Activated T-cell treated with anti-CD3 and anti-CD28 coated beads, Interleukin-2, amount 50 U/mL, for 72 hours (primary cell): ENCODE measurements around the gene FGF22. TPM values are rescaled to one million over a fixed set of nuclear protein-coding genes. Genes with fewer than 3 reads are reported as not detected.
A peak's percentile ranks its signal among the peaks of the same experiment; 100 is the strongest.

ENCODE experiments used
- ATAC-seq, 2 donors: fragments of 150-1000 bp; cut with Tn5 transposase; replicated peaks in 1 of 2; 2 replicates each; pipeline ENCODE4 v1.10.0; 2021; ENCODE audit warnings: moderate library complexity in 2 of 2, mild to moderate bottlenecking in 1 of 2
- DNase-seq, 2 donors: peaks; one replicate each; pipeline ENCODE4 v3.0.0; 2021 to 2022; ENCODE audit warnings: mixed read lengths in 1 of 2
- H3K27ac Mint-ChIP-seq: one replicate; pipeline ENCODE4 v1.8.0; 2022; ENCODE audit warnings: mild to moderate bottlenecking, moderate library complexity, mixed read lengths
- H3K27me3 Mint-ChIP-seq: one replicate; pipeline ENCODE4 v1.8.0; 2022; ENCODE audit warnings: low read depth, mixed read lengths
- H3K36me3 Mint-ChIP-seq, 2 donors: one replicate each; pipeline ENCODE4 v1.8.0; 2022; ENCODE audit warnings: mixed read lengths in 2 of 2, mild to moderate bottlenecking in 1 of 2; ENCODE audit not compliant: insufficient read depth in 2 of 2
- H3K4me1 Mint-ChIP-seq: one replicate; pipeline ENCODE4 v1.8.0; 2022; ENCODE audit warnings: low read depth, mixed read lengths
- H3K4me3 Mint-ChIP-seq, 2 donors: one replicate each; pipeline ENCODE4 v1.8.0; 2022; ENCODE audit warnings: mild to moderate bottlenecking in 2 of 2, mixed read lengths in 2 of 2, moderate library complexity in 2 of 2
- H3K9me3 Mint-ChIP-seq, 2 donors: one replicate each; pipeline ENCODE4 v1.8.0; 2022; ENCODE audit warnings: mixed read lengths in 2 of 2
- total RNA-seq, 2 donors: library from RNA; stranded (reverse); gene quantifications; one replicate each; pipeline ENCODE4 v1.2.3, GENCODE V29; 2022

FGF22 gene
- total RNA-seq, 2 donors from 2014 or later, result not detected

DNA sequence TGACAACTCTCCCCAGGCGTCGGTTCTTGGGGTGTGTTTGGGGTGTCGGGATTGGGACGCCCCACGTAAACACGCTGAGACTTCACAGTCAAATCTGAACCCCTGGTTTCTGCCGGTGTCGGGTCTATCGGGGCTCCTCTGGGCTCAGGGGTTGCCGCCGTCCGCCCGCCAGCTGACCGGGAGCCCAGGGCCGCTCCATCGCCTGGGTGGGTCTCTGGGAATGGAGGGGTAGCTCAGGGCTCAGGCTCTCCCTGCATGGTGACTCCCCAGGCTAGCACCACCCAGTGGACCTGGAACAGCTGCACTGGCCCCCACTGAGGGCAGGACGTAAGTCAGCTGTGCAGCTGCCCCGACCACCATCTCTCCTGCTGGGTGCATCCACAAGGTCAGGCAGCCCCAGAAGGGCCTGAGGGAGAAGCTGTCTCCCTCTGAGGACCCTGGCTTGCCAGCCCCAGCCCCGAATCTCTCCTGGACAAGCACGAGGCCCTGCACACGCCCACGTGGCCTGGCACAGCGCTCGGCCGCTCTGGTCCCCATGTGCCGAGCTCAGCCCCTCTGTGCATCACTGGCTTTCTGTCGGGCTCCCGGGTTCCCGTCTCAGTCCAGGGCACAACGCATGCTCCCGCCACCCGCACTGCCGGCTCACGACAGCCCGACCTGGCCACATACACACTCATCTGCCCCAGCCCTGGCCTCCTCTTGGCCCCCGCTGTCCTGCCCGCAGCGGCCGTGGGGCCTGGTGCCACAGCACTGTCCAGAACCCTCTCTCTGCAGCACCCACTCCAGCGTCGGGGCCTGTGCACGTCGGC is 17.3 kb downstream of the FGF22 start:
- Mint-ChIP-seq H3K9me3 (no peaks in the 10 kb centered on the region), H3K4me1 (peaks cover 47% of the 10 kb centered on the region), H3K36me3 (peaks cover 0 to 12% of the 10 kb centered on the region in 2 donors), H3K4me3 (no peak overlapping the region), H3K27ac (no peak overlapping the region), H3K27me3 (no peaks in the 10 kb centered on the region)
- DNase-seq, result no peak
- ATAC-seq, result no peak

DNA sequence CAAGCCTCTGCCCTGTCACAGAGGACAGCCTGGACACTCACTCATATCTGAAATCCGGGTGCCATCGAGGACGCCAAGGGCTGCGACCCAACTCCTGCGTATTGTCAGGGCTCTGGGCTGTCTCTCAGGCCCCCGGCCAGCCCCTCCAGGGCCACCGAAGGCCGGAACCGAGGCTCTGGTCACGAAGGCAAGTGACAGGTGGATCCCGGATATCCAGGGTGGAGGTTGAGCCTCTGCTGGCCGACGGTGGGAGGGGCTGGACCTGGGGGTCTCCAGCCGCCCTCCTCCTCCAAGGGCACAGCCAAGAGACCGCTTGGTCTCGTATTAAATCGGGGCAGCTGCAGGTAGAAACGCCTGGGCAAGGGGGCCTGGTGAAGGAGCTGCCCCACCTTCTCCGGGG is 17.9 kb downstream of the FGF22 start:
- peaks cover 47% of the 10 kb centered on the region for H3K4me1 Mint-ChIP-seq
- no peaks in the 10 kb centered on the region for H3K9me3 Mint-ChIP-seq
- no peak overlapping the region for H3K4me3 Mint-ChIP-seq
- no peaks in the 10 kb centered on the region for H3K27me3 Mint-ChIP-seq
- ATAC-seq (no peak), DNase-seq (no peak)
- peaks cover 0 to 14% of the 10 kb centered on the region in 2 donors for H3K36me3 Mint-ChIP-seq
- no peak overlapping the region for H3K27ac Mint-ChIP-seq

- ATAC-seq (no peak), DNase-seq (no peak)
- Mint-ChIP-seq H3K27ac (no peak overlapping the region), H3K4me3 (peak overlapping the region in 1 of 2 donors; percentile 36), H3K27me3 (no peaks in the 10 kb centered on the region), H3K4me1 (peaks cover 47% of the 10 kb centered on the region), H3K36me3 (peaks cover 0 to 12% of the 10 kb centered on the region in 2 donors), H3K9me3 (no peaks in the 10 kb centered on the region)
Measured at GRCh38 chr19:658059-658839, 18.6 kb downstream of the FGF22 start.

- Mint-ChIP-seq H3K36me3 (peaks cover 0 to 12% of the 10 kb centered on the region in 2 donors), H3K27me3 (no peaks in the 10 kb centered on the region), H3K4me3 (peak overlapping the region; percentile 97 to 98), H3K27ac (peak overlapping the region; percentile 89), H3K9me3 (no peaks in the 10 kb centered on the region), H3K4me1 (peaks cover 56% of the 10 kb centered on the region)
- DNase-seq (no peak), ATAC-seq (peak in 1 of 2 donors; percentile 8)
Measured at GRCh38 chr19:658916-659839, 19.5 kb downstream of the FGF22 start.

GRCh38 chr19:660793-661426 is 21.2 kb downstream of the FGF22 start:
- H3K27ac Mint-ChIP-seq, result peak overlapping the region; percentile 94
- H3K36me3 Mint-ChIP-seq, result peaks cover 0 to 10% of the 10 kb centered on the region in 2 donors
- no peaks in the 10 kb centered on the region for H3K27me3 Mint-ChIP-seq
- H3K9me3 Mint-ChIP-seq, result no peaks in the 10 kb centered on the region
- peaks cover 55% of the 10 kb centered on the region for H3K4me1 Mint-ChIP-seq
- DNase-seq (peak in 1 of 2 donors; percentile 15), ATAC-seq (peak in 1 of 2 donors; percentile 1)
- H3K4me3 Mint-ChIP-seq, result peak overlapping the region; percentile 97 to 98

DNA sequence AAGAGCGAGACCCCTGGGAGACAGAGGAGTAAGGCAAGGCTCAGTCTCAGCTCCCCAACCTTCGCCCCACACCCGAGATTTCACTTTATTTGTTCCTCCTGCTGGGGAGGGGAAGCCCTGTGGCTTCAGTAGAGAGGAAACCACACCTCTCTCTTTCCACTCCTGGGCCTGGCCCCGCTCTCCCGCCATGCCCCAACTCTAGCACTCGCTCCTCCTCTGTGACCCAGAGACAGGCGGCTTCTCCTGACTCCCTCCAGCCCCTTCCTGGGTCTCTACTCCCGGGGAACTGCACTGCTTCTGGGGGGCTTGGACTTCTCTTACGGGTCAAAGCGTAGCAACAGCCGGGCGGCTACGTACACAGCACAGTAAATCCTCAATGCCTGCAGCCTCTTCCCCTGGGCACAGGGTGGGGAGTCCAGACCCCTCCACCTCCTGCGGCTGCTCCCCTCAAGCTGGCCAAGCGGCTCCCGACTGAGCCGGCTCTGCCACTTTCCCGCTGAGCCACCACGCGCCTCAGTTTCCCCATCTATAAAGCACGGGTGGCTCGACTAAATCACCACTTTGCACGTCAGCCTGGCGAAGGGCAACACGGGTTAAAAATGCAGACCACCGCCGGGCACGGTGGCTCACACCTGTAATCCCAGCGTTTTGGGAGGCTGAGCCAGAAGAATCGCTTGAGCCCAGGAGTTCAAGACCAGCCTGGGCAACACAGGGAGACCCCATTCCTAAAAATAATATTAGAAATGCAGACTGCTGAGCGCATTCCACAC is 21.9 kb downstream of the FGF22 start:
- H3K27me3 Mint-ChIP-seq, result no peaks in the 10 kb centered on the region

GRCh38 chr19:662207-662961 is 22.7 kb downstream of the FGF22 start:
- ATAC-seq, result peak; percentile 36 to 41

More for the DNA sequence above, 21.9 kb downstream of the FGF22 start:
- H3K36me3 Mint-ChIP-seq, result peaks cover 0 to 8% of the 10 kb centered on the region in 2 donors
- no peaks in the 10 kb centered on the region for H3K9me3 Mint-ChIP-seq
- DNase-seq (peak; percentile 60 to 72), ATAC-seq (peak; percentile 43 to 54)
- H3K27ac Mint-ChIP-seq, result peak overlapping the region; percentile 94
- H3K4me3 Mint-ChIP-seq, result peak overlapping the region; percentile 97 to 98
- H3K4me1 Mint-ChIP-seq, result peaks cover 48% of the 10 kb centered on the region

DNA sequence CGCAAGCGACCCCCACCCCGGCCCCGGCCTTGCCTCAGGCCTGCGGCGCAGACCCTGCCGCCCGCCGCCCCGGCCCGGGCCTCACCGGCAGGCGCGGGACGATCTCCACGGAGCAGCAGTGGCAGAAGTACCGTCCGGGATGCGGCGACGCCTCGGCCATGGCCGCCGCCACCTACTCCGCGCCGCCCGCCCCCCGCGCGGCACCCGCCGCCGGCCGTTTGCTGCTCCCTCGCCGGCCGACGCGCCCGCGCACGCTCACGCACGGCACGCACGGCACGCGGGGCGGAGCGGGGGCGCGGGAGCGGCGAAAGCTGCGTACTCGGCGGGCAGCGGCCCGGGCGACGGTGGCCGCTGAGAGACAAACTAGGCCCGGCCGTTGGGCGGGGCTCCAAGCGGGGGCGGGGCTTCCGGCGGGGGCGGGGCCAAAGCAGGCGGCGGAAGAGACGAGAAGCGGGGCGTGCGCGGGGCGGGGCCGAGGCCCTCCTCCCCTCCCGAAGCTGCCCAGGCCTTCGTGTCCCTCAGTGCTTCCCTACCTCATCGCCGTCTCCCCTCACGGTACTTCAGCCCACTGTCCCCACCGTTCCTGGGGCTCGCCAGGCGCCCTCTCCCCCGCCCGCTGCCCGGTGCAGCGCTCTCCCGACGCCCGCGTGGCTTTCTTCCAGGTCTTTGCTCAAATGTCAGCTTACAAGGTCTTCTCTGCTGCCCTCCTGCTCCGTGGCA is 23.4 kb downstream of the FGF22 start, which contains the start of gene RNF126:
TSS of gene RNF126 (minus strand) at position 253 of the 720 bp plus-strand sequence. CDS start at position 160, 93 bp downstream.
- peaks cover 0 to 6% of the 10 kb centered on the region in 2 donors for H3K36me3 Mint-ChIP-seq
- H3K9me3 Mint-ChIP-seq, result no peaks in the 10 kb centered on the region
- peaks cover 43% of the 10 kb centered on the region for H3K4me1 Mint-ChIP-seq
- peak; percentile 67 to 74 for ATAC-seq
- peak; percentile 89 to 90 for DNase-seq
- H3K4me3 Mint-ChIP-seq, result peak within 1 kb of the TSS; percentile 97 to 98
- H3K27ac Mint-ChIP-seq, result peak within 1 kb of the TSS; percentile 94
- no peaks in the 10 kb centered on the region for H3K27me3 Mint-ChIP-seq

More at GRCh38 chr19:662207-662961, 22.7 kb downstream of the FGF22 start:
- peak overlapping the region; percentile 97 to 98 for H3K4me3 Mint-ChIP-seq
- H3K4me1 Mint-ChIP-seq, result peaks cover 47% of the 10 kb centered on the region
- H3K27me3 Mint-ChIP-seq, result no peaks in the 10 kb centered on the region
- peak overlapping the region; percentile 94 for H3K27ac Mint-ChIP-seq
- no peaks in the 10 kb centered on the region for H3K9me3 Mint-ChIP-seq
- H3K36me3 Mint-ChIP-seq, result peaks cover 0 to 6% of the 10 kb centered on the region in 2 donors
- peak; percentile 71 to 79 for DNase-seq

GRCh38 chr19:663682-664117 is 24.0 kb downstream of the FGF22 start:
- Mint-ChIP-seq H3K36me3 (peaks cover 0 to 6% of the 10 kb centered on the region in 2 donors), H3K4me3 (peak overlapping the region; percentile 84 to 92), H3K4me1 (peaks cover 43% of the 10 kb centered on the region), H3K9me3 (no peaks in the 10 kb centered on the region), H3K27ac (peak overlapping the region; percentile 58), H3K27me3 (no peaks in the 10 kb centered on the region)
- ATAC-seq (no peak), DNase-seq (no peak)

GRCh38 chr19:664913-665443 is 25.3 kb downstream of the FGF22 start:
- no peaks in the 10 kb centered on the region for H3K27me3 Mint-ChIP-seq
- H3K4me1 Mint-ChIP-seq, result peaks cover 36% of the 10 kb centered on the region
- H3K36me3 Mint-ChIP-seq, result peaks cover 0 to 3% of the 10 kb centered on the region in 2 donors
- peak overlapping the region; percentile 30 for H3K27ac Mint-ChIP-seq
- peak overlapping the region; percentile 67 to 92 for H3K4me3 Mint-ChIP-seq
- peak; percentile 87 to 88 for DNase-seq
- peak; percentile 12 for ATAC-seq
- H3K9me3 Mint-ChIP-seq, result no peaks in the 10 kb centered on the region
